ENCODE results near the gene TMEM218.

DNA sequence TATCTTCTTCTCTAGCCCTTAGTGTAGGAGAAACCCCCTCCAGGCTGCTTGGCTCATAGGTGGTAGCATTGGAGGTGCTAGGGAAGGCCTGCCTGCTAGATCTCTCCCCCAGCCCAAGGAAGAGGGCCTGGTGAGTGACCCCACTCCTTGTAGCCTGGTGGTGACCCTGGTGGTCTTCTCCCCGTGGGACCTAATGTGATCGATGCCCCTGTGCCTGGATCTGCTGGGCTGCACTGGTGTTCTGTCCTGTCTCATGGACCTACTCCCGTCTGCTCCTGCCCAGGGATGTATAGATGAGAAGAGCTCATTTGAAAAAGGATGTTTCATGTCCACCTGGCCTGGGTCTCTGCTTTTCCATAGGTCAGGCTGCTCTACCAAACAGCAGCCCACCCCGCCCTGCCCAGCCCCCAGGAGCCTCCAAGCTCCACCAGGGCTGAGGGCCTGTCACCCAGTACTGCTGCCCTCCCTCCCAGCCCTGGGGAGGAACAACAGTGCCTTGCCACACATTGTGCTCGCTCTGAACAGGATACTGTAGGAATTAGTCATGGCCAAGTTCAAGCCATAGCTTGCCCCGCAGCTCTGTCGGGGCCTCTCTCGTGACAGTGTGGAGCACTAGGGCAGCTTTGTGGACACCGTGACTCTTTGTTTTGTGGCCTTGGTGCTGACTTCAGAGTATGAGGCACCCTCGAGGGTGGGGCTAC lies 28.7 kb downstream of the TMEM218 start:
- TF ChIP-seq SUZ12 (IDR thresholded peaks at IDR 0.05; ENCODE audit: extremely low read depth, insufficient read depth, insufficient read length) (no peak), ZNF274 (IDR thresholded peaks at IDR 0.05; ENCODE audit: low read depth, low read length) (no peak)

Data from NT2/D1 (cell line).